Endothelial cell of umbilical vein (primary cell): Measurements from ENCODE around the gene MRPL4. TPM values are rescaled to one million over a fixed set of nuclear protein-coding genes. Genes with fewer than 3 reads are reported as not detected.

Experiments used
- BruUV-seq: library from RNA; stranded (reverse); fragments of 400-500 nt; replicated peaks from 2 replicates; lab custom pipeline; 2021; lab: Mats Ljungman, UMichigan
- CTCF ChIA-PET: fragments of 300-600, 350-600 bp; sonication (Branson Sonifier 250); formaldehyde crosslinking; loops from one replicate; lab custom pipeline; 2021; ENCODE audit warnings: antibody characterized with exemption, inconsistent platforms; lab: Charles Lee
- POLR2A ChIA-PET: fragments of 300-600, 350-600 bp; sonication (Branson Sonifier 250); formaldehyde crosslinking; loops from one replicate; lab custom pipeline; 2021; ENCODE audit warnings: antibody characterized with exemption, inconsistent platforms; lab: Charles Lee
- DNase-seq: peaks from one replicate; pipeline ENCODE4 v3.0.0-alpha.2; 2011; ENCODE audit warnings: low read depth, low spot score
- FAIRE-seq: peaks from 2 replicates; lab custom pipeline; 2011; peaks lifted over from hg19 to GRCh38; lab: Jason Lieb, UNC
- H2AFZ ChIP-seq: 2 replicates; pipeline ENCODE4 v1.6.0; 2012; ENCODE audit warnings: low read depth, low read length, control low read depth, inconsistent platforms
- H3K27ac ChIP-seq: 2 replicates; pipeline ENCODE4 v1.5.1; 2011; ENCODE audit warnings: low read depth, mild to moderate bottlenecking, control low read depth, low read length, moderate library complexity; ENCODE audit not compliant: insufficient read depth
- H3K27me3 ChIP-seq, 2 experiments: 2 replicates each; pipeline versions ENCODE4 v1.6.0 to v1.6.1; 2011; ENCODE audit warnings: low read length in 2 of 2, mixed read lengths in 1 of 2; ENCODE audit not compliant: control insufficient read depth in 2 of 2, insufficient read depth in 2 of 2
- H3K36me3 ChIP-seq, 2 experiments: 2 replicates in 1 of 2; 3 replicates in 1 of 2; pipeline ENCODE4 v1.5.1; 2011; ENCODE audit warnings: low read length in 2 of 2, mild to moderate bottlenecking in 1 of 2, moderate library complexity in 1 of 2; ENCODE audit not compliant: control insufficient read depth in 2 of 2, insufficient read depth in 2 of 2; ENCODE audit errors: extremely low read depth in 1 of 2
- H3K4me1 ChIP-seq: 3 replicates; pipeline ENCODE4 v1.5.1; 2011; ENCODE audit warnings: mild to moderate bottlenecking, low read length; ENCODE audit not compliant: control insufficient read depth, insufficient read depth; ENCODE audit errors: extremely low read depth
- H3K4me2 ChIP-seq: 2 replicates; pipeline ENCODE4 v1.6.1; 2011; ENCODE audit warnings: low read length, control low read depth, mixed read lengths; ENCODE audit not compliant: insufficient read depth
- H3K4me3 ChIP-seq, 3 experiments: fragments of 200-600 bp in 1 of 3; sonication (generic), shearing (Covaris generic) in 1 of 3; replicated peaks in 1 of 3; 2 replicates each; pipeline ENCODE4 v1.5.1; 2011 to 2016; ENCODE audit warnings: control low read depth in 3 of 3, low read length in 3 of 3, mild to moderate bottlenecking in 2 of 3, inconsistent platforms in 1 of 3, low read depth in 1 of 3, moderate library complexity in 1 of 3; ENCODE audit not compliant: insufficient read depth in 1 of 3
- H3K79me2 ChIP-seq: 2 replicates; pipeline ENCODE4 v1.6.0; 2012; ENCODE audit warnings: low read length, inconsistent platforms; ENCODE audit not compliant: control insufficient read depth, insufficient read depth
- H3K9ac ChIP-seq: replicated peaks from 2 replicates; pipeline ENCODE3; 2011; ENCODE audit warnings: low read length, control low read depth; ENCODE audit not compliant: insufficient read depth; ENCODE audit errors: extremely low read depth
- H3K9me1 ChIP-seq: replicated peaks from 3 replicates; pipeline ENCODE4 v1.6.0; 2011; ENCODE audit warnings: mild to moderate bottlenecking, low read length; ENCODE audit not compliant: control insufficient read depth, insufficient read depth; ENCODE audit errors: extremely low read depth
- H3K9me3 ChIP-seq: replicated peaks from 2 replicates; pipeline ENCODE4 v1.5.1; 2012; ENCODE audit warnings: low read length, inconsistent platforms; ENCODE audit not compliant: control insufficient read depth, insufficient read depth
- H4K20me1 ChIP-seq: replicated peaks from 2 replicates; pipeline ENCODE3; 2011; ENCODE audit warnings: mild to moderate bottlenecking, low read length; ENCODE audit not compliant: control insufficient read depth, insufficient read depth; ENCODE audit errors: extremely low read depth
- CTCF ChIP-seq, 2 donors: IDR thresholded peaks; 1 replicate in 1 of 2; 2 replicates in 1 of 2; pipeline ENCODE4 v1.5.1; 2011; ENCODE audit warnings: low read length in 2 of 2, mild to moderate bottlenecking in 2 of 2, moderate library complexity in 2 of 2, control low read depth in 1 of 2, inconsistent platforms in 1 of 2, low read depth in 1 of 2; ENCODE audit not compliant: insufficient read depth in 1 of 2; ENCODE audit errors: extremely low read depth in 1 of 2
- EZH2 ChIP-seq: IDR thresholded peaks from 2 replicates; pipeline ENCODE4 v1.6.1; 2012; ENCODE audit warnings: borderline replicate concordance, low read depth, mild to moderate bottlenecking, moderate library complexity, low read length, inconsistent platforms; ENCODE audit not compliant: severe bottlenecking
- FOS ChIP-seq: IDR thresholded peaks from 2 replicates; pipeline ENCODE4 v1.6.1; 2011; ENCODE audit warnings: mild to moderate bottlenecking, low read length, moderate library complexity, borderline replicate concordance; ENCODE audit not compliant: insufficient read depth
- GATA2 ChIP-seq: IDR thresholded peaks from 2 replicates; pipeline ENCODE4 v1.7.0; 2011; ENCODE audit warnings: low read depth, mild to moderate bottlenecking, moderate library complexity, mixed read lengths, low read length; ENCODE audit not compliant: insufficient read length, insufficient read depth
- JUN ChIP-seq: IDR thresholded peaks from 2 replicates; pipeline ENCODE4 v1.6.1; 2011; ENCODE audit warnings: borderline replicate concordance, low read depth; ENCODE audit not compliant: insufficient read length, insufficient read depth
- MAX ChIP-seq: IDR thresholded peaks from 2 replicates; pipeline ENCODE4 v1.6.1; 2011; ENCODE audit not compliant: insufficient read depth, insufficient read length
- MYC ChIP-seq: IDR thresholded peaks from one replicate; pipeline ENCODE4 v1.6.1; 2011; ENCODE audit warnings: mild to moderate bottlenecking, low read depth, low read length
- POLR2A ChIP-seq: IDR thresholded peaks from 2 replicates; pipeline ENCODE4 v1.6.1; 2012; ENCODE audit warnings: low read depth, mild to moderate bottlenecking, control low read depth, low read length
- POLR2AphosphoS5 ChIP-seq: IDR thresholded peaks from 2 replicates; pipeline ENCODE4 v1.6.1; 2012; ENCODE audit warnings: low read depth, mild to moderate bottlenecking, control low read depth, low read length, moderate library complexity; ENCODE audit not compliant: insufficient read depth
- dilution Hi-C: fragments of 300-500 bp; cut with MboI; formaldehyde crosslinking; loops from one replicate; pipeline ENCODE4 v1.15.0; 2019; ENCODE audit warnings: low sequenced_read_pairs; ENCODE audit not compliant: extremely low pct_ligation_motif_present
- intact Hi-C: fragments of 100-400 bp; cut with micrococcal nuclease; formaldehyde crosslinking; loops from one replicate; pipeline ENCODE4 v1.10.0; 2022
- polyA plus RNA-seq, 4 experiments: library from polyadenylated mRNA; depleted of rRNA in 3 of 4; stranded (reverse) in 3 of 4; unstranded in 1 of 4; fragments of >200 nt; gene quantifications; 2 replicates each; pipeline versions ENCODE4 v1.2.1 to v1.2.3, GENCODE V29; 2011 to 2012; ENCODE audit warnings: missing spikeins in 1 of 4
- total RNA-seq: library from RNA; stranded (reverse); gene quantifications from 2 replicates; pipeline ENCODE4 v1.2.3, GENCODE V29; 2021

Gene MRPL4
- total and polyA plus RNA-seq, 2 donors (not counting 3 experiments of a cell fraction or from before 2014, with no cell fraction given): 70.4 to 118 TPM

GRCh38 chr19:10220695-10221094, 31.3 kb upstream of the MRPL4 start:
- TF ChIP-seq CTCF (IDR thresholded peaks at IDR 0.05; ENCODE audit: extremely low read depth in 1 of 2, insufficient read depth in 1 of 2, low read depth in 1 of 2, low read length in 2 of 2) (no peak), JUN (no peak), EZH2 (no peak), POLR2AphosphoS5 (no peak), MYC (no peak), GATA2 (no peak), POLR2A (no peak), FOS (no peak), MAX (no peak)
- Histone ChIP-seq H3K4me2 (no peak overlapping the region), H3K9me1 (no peaks in the 10 kb centered on the region), H3K4me3 (no peak overlapping the region), H3K9me3 (no peaks in the 10 kb centered on the region), H3K79me2 (no peaks in the 10 kb centered on the region), H3K9ac (no peak overlapping the region), H4K20me1 (no peaks in the 10 kb centered on the region), H3K36me3 (no peaks in the 10 kb centered on the region), H3K4me1 (no peaks in the 10 kb centered on the region), H2AFZ (no peak overlapping the region), H3K27me3 (no peaks in the 10 kb centered on the region), H3K27ac (no peak overlapping the region)
- no peak for FAIRE-seq
- DNase-seq: no peak
- CTCF ChIA-PET: interaction anchor here (1.0 to 2.0 kb wide), 6 partner anchors 8 to 29 kb away, joined by 3 to 13 read pairs (median 4); partner anchors contain the start of gene DNMT1
- intact Hi-C loops: no loop called here
- dilution Hi-C loops: no loop called here
- BruUV-seq: no TSS peak
- POLR2A ChIA-PET: no interaction called here
